Measurements from ENCODE around the gene TTLL1.
"Not testable (repeated sequence)": the region's sequence is repeated elsewhere in the genome, so short reads cannot be mapped to it uniquely, and the experiment has no call there.

The TTLL1 gene

GRCh38 chr22:43008921-43009320, 80.3 kb downstream of the TTLL1 start:
- DNase-seq, result no peak

GRCh38 chr22:43008509-43008908, 80.7 kb downstream of the TTLL1 start:
- no peak for DNase-seq

GRCh38 chr22:43007519-43008102, 81.6 kb downstream of the TTLL1 start:
- DNase-seq, result no peak

- no peak for DNase-seq
Measured at GRCh38 chr22:43006753-43007152, 82.4 kb downstream of the TTLL1 start.

- no peak for DNase-seq
Measured at GRCh38 chr22:43006016-43006505, 83.1 kb downstream of the TTLL1 start.

- no peak for DNase-seq
Measured at GRCh38 chr22:43005106-43005505, 84.1 kb downstream of the TTLL1 start.

GRCh38 chr22:43004362-43005035, 84.7 kb downstream of the TTLL1 start:
- peak; percentile 1 for DNase-seq

GRCh38 chr22:43002202-43002586, 87.0 kb downstream of the TTLL1 start:
- no peak for DNase-seq

GRCh38 chr22:43001271-43002201, 87.7 kb downstream of the TTLL1 start:
- DNase-seq, result no peak

- no peak for DNase-seq
Measured at GRCh38 chr22:43000441-43001175, 88.6 kb downstream of the TTLL1 start.

GRCh38 chr22:42997582-42998090, 91.6 kb downstream of the TTLL1 start:
- DNase-seq, result peak; percentile 39

GRCh38 chr22:42996646-42997365, 92.4 kb downstream of the TTLL1 start:
- DNase-seq, result no peak

GRCh38 chr22:42995654-42996053, 93.5 kb downstream of the TTLL1 start:
- DNase-seq, result not testable (repeated sequence)

GRCh38 chr22:42994917-42995562, 94.2 kb downstream of the TTLL1 start:
- DNase-seq, result peak; percentile 15

GRCh38 chr22:42994276-42994916, 94.8 kb downstream of the TTLL1 start:
- DNase-seq, result no peak

GRCh38 chr22:42993651-42994275, 95.4 kb downstream of the TTLL1 start:
- DNase-seq, result no peak

GRCh38 chr22:42992886-42993479, 96.2 kb downstream of the TTLL1 start:
- DNase-seq, result no peak

- DNase-seq, result no peak
Measured at GRCh38 chr22:42992092-42992491, 97.1 kb downstream of the TTLL1 start.

GRCh38 chr22:42991010-42991651, 98.1 kb downstream of the TTLL1 start:
- no peak for DNase-seq

Measured in NCI-H526 treated with DMSO at 0.1 percent for 48 hours (cell line).